SK-N-SH (cell line): ENCODE measurements around the gene HELT.

Source experiments
- CTCF ChIP-seq: fragments of 200-600 bp; sonication (generic); IDR thresholded peaks from 2 replicates; pipeline ENCODE4 v1.6.1; 2017; ENCODE audit warnings: antibody characterized with exemption, mild to moderate bottlenecking, moderate library complexity
- GATA2 ChIP-seq: sonication (generic); formaldehyde crosslinking; IDR thresholded peaks from 2 replicates; pipeline ENCODE4 v1.5.0; 2020; ENCODE audit warnings: mild to moderate bottlenecking, missing genetic modification reagents
- MAX ChIP-seq: IDR thresholded peaks from 2 replicates; pipeline ENCODE4 v1.4.0; 2012; ENCODE audit warnings: low read depth
- NRF1 ChIP-seq: IDR thresholded peaks from 2 replicates; pipeline ENCODE4 v1.6.1; 2012; ENCODE audit warnings: low read depth, mild to moderate bottlenecking, low read length
- PBX3 ChIP-seq: IDR thresholded peaks from 2 replicates; pipeline ENCODE4; 2012
- POLR2AphosphoS5 ChIP-seq: IDR thresholded peaks from 2 replicates; pipeline ENCODE4 v1.6.1; 2012; ENCODE audit warnings: low read depth, low read length
- RAD21 ChIP-seq: IDR thresholded peaks from 2 replicates; pipeline ENCODE4 v1.6.1; 2012; ENCODE audit warnings: mild to moderate bottlenecking, low read length
- RCOR1 ChIP-seq: fragments of 150-350 bp; IDR thresholded peaks from 2 replicates; pipeline ENCODE4 v1.6.1; 2017; ENCODE audit warnings: antibody characterized with exemption, low read length
- REST ChIP-seq: IDR thresholded peaks from 2 replicates; pipeline ENCODE4 v1.6.1; 2012; ENCODE audit warnings: mild to moderate bottlenecking, low read depth, low read length, moderate library complexity
- SIN3A ChIP-seq: IDR thresholded peaks from 2 replicates; pipeline ENCODE4 v1.6.1; 2012; ENCODE audit warnings: low read depth, mild to moderate bottlenecking, low read length, moderate library complexity, borderline replicate concordance
- TAF1 ChIP-seq: IDR thresholded peaks from 2 replicates; pipeline ENCODE4 v1.6.1; 2012; ENCODE audit warnings: low read depth, mild to moderate bottlenecking, low read length, moderate library complexity, borderline replicate concordance
- YY1 ChIP-seq: IDR thresholded peaks from 2 replicates; pipeline ENCODE4 v1.4.0; 2012; ENCODE audit warnings: low read depth, mild to moderate bottlenecking

DNA sequence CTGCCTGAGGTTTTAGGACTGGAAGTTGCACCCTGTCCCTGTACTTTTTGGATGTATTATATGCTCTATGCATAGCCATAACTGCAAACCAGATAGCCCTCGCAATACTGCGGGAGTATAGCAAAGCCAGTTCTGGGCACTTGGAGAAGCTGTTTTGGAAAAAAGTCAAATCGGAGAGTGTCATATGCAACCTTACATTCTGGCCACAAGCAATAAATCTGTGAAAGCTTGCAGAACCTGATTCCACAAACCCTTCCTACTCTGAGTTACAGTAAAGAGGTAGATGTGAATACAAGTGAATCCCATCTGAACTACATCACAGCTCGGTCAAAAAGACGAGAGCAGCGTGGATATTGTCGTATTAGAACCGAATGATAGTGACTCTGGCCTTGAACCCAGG, 10.3 kb downstream of the HELT start:
- TF ChIP-seq PBX3 (no peak), NRF1 (no peak), CTCF (no peak), YY1 (no peak), RCOR1 (no peak), POLR2AphosphoS5 (no peak), MAX (no peak), RAD21 (no peak), REST (no peak), GATA2 (CRISPR knock-in tag) (no peak), SIN3A (no peak), TAF1 (no peak)
